Caco-2 (cell line): ENCODE measurements around the gene EIF4G1. TPM values are rescaled to one million over a fixed set of nuclear protein-coding genes. Genes with fewer than 3 reads are reported as not detected.

Experiments used
- BruUV-seq: library from RNA; stranded (reverse); fragments of 400-500 nt; replicated peaks from 2 replicates; lab custom pipeline; 2021; lab: Mats Ljungman, UMichigan
- CTCF ChIA-PET: fragments of 300-600 bp; sonication (Branson Sonifier 250); formaldehyde crosslinking; loops from one replicate; lab custom pipeline; 2022; ENCODE audit warnings: antibody characterized with exemption; lab: Charles Lee
- POLR2A ChIA-PET: fragments of 300-600 bp; sonication (Branson Sonifier 250); formaldehyde crosslinking; loops from one replicate; lab custom pipeline; 2022; ENCODE audit warnings: antibody characterized with exemption; lab: Charles Lee
- DNase-seq, 2 experiments: peaks; one replicate each; pipeline versions ENCODE4 v3.0.0 to v3.0.0-alpha.2; 2020 to 2022
- H3K27me3 ChIP-seq: replicated peaks from 2 replicates; pipeline ENCODE4 v1.6.0; 2011; ENCODE audit warnings: low read length; ENCODE audit not compliant: control insufficient read depth, insufficient read depth
- H3K36me3 ChIP-seq: 2 replicates; pipeline ENCODE4 v1.5.1; 2011; ENCODE audit warnings: low read length; ENCODE audit not compliant: control insufficient read depth, insufficient read depth
- H3K4me1 ChIP-seq: fragments of 250-450 bp; sonication (Bioruptor Pico); 2 replicates; pipeline ENCODE4 v1.5.1; 2020; ENCODE audit warnings: mild to moderate bottlenecking
- H3K4me3 ChIP-seq: 2 replicates; pipeline ENCODE4 v1.5.1; 2011; ENCODE audit warnings: low read depth, mild to moderate bottlenecking, control low read depth, low read length
- H3K9me3 ChIP-seq: fragments of 250-450 bp; sonication (Bioruptor Pico); 2 replicates; pipeline ENCODE4 v1.5.1; 2020; ENCODE audit warnings: mild to moderate bottlenecking, moderate library complexity
- H3K27ac Mint-ChIP-seq: one replicate; pipeline ENCODE4 v1.8.0; 2022; ENCODE audit warnings: mixed read lengths; ENCODE audit not compliant: unreplicated experiment
- H3K27me3 Mint-ChIP-seq: one replicate; pipeline ENCODE4 v1.8.0; 2022; ENCODE audit warnings: mixed read lengths; ENCODE audit not compliant: insufficient read depth, unreplicated experiment
- H3K36me3 Mint-ChIP-seq: one replicate; pipeline ENCODE4 v1.8.0; 2022; ENCODE audit warnings: mild to moderate bottlenecking, mixed read lengths; ENCODE audit not compliant: insufficient read depth, unreplicated experiment
- H3K4me1 Mint-ChIP-seq: one replicate; pipeline ENCODE4 v1.8.0; 2022; ENCODE audit warnings: low read depth, mixed read lengths; ENCODE audit not compliant: unreplicated experiment
- H3K4me3 Mint-ChIP-seq: one replicate; pipeline ENCODE4 v1.8.0; 2022; ENCODE audit warnings: mild to moderate bottlenecking, moderate library complexity, mixed read lengths; ENCODE audit not compliant: unreplicated experiment
- H3K9me3 Mint-ChIP-seq: one replicate; pipeline ENCODE4 v1.8.0; 2022; ENCODE audit warnings: mixed read lengths; ENCODE audit not compliant: unreplicated experiment
- intact Hi-C: fragments of 100-400 bp; cut with micrococcal nuclease; formaldehyde crosslinking; loops from one replicate; pipeline ENCODE4 v1.10.0; 2022; ENCODE audit not compliant: unreplicated experiment
- total RNA-seq: library from RNA; stranded (reverse); gene quantifications from 2 replicates; pipeline ENCODE4 v1.2.3, GENCODE V29; 2022
- TF ChIP-seq, protein P1 (sequence below), 2 experiments: fragments of 200-600 bp in 1 of 2; IDR thresholded peaks; 1 replicate in 1 of 2; 2 replicates in 1 of 2; pipeline versions ENCODE4 v1.5.1 to v1.8.0; 2011 to 2022; ENCODE audit warnings: antibody characterized with exemption in 1 of 2, control low read depth in 1 of 2, inconsistent platforms in 1 of 2, low read depth in 1 of 2, low read length in 1 of 2, mild to moderate bottlenecking in 1 of 2, moderate library complexity in 1 of 2; ENCODE audit not compliant: insufficient read depth in 1 of 2, severe bottlenecking in 1 of 2, unreplicated experiment in 1 of 2

EIF4G1 gene
- total RNA-seq, 1 experiment from 2014 or later, result 423 TPM

DNA sequence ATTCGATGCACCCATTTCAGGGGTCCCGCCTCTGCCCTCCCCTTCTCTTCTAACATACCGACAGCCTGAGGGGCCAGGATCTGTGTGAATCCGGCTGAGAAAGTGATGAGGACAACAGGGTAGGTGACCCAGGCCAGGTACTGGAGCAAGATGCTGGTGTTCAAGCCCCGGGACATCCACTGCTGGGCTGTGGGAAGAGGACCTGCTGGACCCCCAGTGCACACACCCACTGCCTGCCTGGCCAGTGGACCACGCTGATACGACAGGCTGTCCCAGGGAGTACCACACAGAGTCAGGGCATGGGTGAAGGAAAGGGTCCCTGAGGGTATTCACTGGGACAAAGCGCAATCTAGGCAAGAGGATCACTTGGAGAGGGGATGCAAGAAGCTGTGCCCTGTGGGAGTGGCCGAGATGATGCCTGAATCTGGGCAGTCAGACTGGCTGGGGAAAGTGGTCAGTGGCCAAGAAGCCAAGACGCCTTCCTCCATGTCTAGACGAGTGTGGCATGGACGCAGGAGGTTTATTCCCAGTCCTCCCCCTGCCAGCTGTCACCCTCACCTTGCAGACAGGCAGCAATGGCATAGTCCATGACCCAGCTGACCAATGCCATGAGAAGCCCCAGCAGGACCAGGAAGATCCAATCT lies 43.8 kb downstream of the EIF4G1 start:
- no peak overlapping the region for H3K27ac Mint-ChIP-seq
- H3K9me3 Mint-ChIP-seq, result no peaks in the 10 kb centered on the region
- Histone ChIP-seq H3K4me1 (no peaks in the 10 kb centered on the region), H3K36me3 (peaks cover 1% of the 10 kb centered on the region; the same call in 1 of the 2 replicates), H3K9me3 (no peaks in the 10 kb centered on the region), H3K27me3 (no peaks in the 10 kb centered on the region), H3K4me3 (no peak overlapping the region)
- intact Hi-C loops, result no loop called here
- peaks cover 11% of the 10 kb centered on the region for H3K4me1 Mint-ChIP-seq
- CTCF ChIA-PET, result no interaction called here
- POLR2A ChIA-PET, result no interaction called here
- no peaks in the 10 kb centered on the region for H3K27me3 Mint-ChIP-seq
- peak in 1 of 2 experiments; percentile 37 for DNase-seq
- H3K4me3 Mint-ChIP-seq, result no peak overlapping the region
- TF ChIP-seq, protein P1, sequence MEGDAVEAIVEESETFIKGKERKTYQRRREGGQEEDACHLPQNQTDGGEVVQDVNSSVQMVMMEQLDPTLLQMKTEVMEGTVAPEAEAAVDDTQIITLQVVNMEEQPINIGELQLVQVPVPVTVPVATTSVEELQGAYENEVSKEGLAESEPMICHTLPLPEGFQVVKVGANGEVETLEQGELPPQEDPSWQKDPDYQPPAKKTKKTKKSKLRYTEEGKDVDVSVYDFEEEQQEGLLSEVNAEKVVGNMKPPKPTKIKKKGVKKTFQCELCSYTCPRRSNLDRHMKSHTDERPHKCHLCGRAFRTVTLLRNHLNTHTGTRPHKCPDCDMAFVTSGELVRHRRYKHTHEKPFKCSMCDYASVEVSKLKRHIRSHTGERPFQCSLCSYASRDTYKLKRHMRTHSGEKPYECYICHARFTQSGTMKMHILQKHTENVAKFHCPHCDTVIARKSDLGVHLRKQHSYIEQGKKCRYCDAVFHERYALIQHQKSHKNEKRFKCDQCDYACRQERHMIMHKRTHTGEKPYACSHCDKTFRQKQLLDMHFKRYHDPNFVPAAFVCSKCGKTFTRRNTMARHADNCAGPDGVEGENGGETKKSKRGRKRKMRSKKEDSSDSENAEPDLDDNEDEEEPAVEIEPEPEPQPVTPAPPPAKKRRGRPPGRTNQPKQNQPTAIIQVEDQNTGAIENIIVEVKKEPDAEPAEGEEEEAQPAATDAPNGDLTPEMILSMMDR (IDR thresholded peaks at IDR 0.05; ENCODE audit: insufficient read depth in 1 of 2, low read depth in 1 of 2, low read length in 1 of 2, severe bottlenecking in 1 of 2, unreplicated experiment in 1 of 2), result no peak
- BruUV-seq, result no TSS peak
- peaks cover 9% of the 10 kb centered on the region for H3K36me3 Mint-ChIP-seq

GRCh38 chr3:184358921-184359350 lies 44.5 kb downstream of the EIF4G1 start:
- no peaks in the 10 kb centered on the region for H3K9me3 ChIP-seq
- H3K27ac Mint-ChIP-seq, result no peak overlapping the region
- H3K27me3 ChIP-seq, result no peaks in the 10 kb centered on the region
- H3K27me3 Mint-ChIP-seq, result no peaks in the 10 kb centered on the region
- no TSS peak for BruUV-seq
- POLR2A ChIA-PET, result no interaction called here
- no peak overlapping the region for H3K4me3 ChIP-seq
- DNase-seq, result no peak
- H3K9me3 Mint-ChIP-seq, result no peaks in the 10 kb centered on the region
- H3K4me3 Mint-ChIP-seq, result peak overlapping the region; percentile 28
- H3K4me1 ChIP-seq, result no peaks in the 10 kb centered on the region
- H3K36me3 ChIP-seq, result peaks cover 1% of the 10 kb centered on the region; the same call in 1 of the 2 replicates
- H3K36me3 Mint-ChIP-seq, result peaks cover 13% of the 10 kb centered on the region
- intact Hi-C loops, result no loop called here
- peaks cover 11% of the 10 kb centered on the region for H3K4me1 Mint-ChIP-seq
- TF ChIP-seq, protein P1 (IDR thresholded peaks at IDR 0.05; ENCODE audit: insufficient read depth in 1 of 2, low read depth in 1 of 2, low read length in 1 of 2, severe bottlenecking in 1 of 2, unreplicated experiment in 1 of 2), result no peak
- CTCF ChIA-PET, result no interaction called here

- TF ChIP-seq, protein P1 (IDR thresholded peaks at IDR 0.05; ENCODE audit: insufficient read depth in 1 of 2, low read depth in 1 of 2, low read length in 1 of 2, severe bottlenecking in 1 of 2, unreplicated experiment in 1 of 2), result no peak
- intact Hi-C loops, result no loop called here
- H3K27ac Mint-ChIP-seq, result no peak overlapping the region
- no TSS peak for BruUV-seq
- no peaks in the 10 kb centered on the region for H3K27me3 Mint-ChIP-seq
- Histone ChIP-seq H3K4me1 (peaks cover 3% of the 10 kb centered on the region; the same call in 1 of the 2 replicates), H3K4me3 (no peak overlapping the region), H3K36me3 (peaks cover 1% of the 10 kb centered on the region; the same call in 1 of the 2 replicates), H3K27me3 (no peaks in the 10 kb centered on the region; the same call in 1 of the 2 replicates), H3K9me3 (no peaks in the 10 kb centered on the region)
- no peak for DNase-seq
- CTCF ChIA-PET, result interaction anchor here (1.7 kb wide), 1 partner anchor 12 kb away, joined by 5 read pairs; no protein-coding TSS in a partner anchor
- peak overlapping the region; percentile 97 for H3K4me3 Mint-ChIP-seq
- H3K4me1 Mint-ChIP-seq, result peaks cover 11% of the 10 kb centered on the region
- H3K9me3 Mint-ChIP-seq, result no peaks in the 10 kb centered on the region
- POLR2A ChIA-PET, result no interaction called here
- peaks cover 16% of the 10 kb centered on the region for H3K36me3 Mint-ChIP-seq
Observed at GRCh38 chr3:184359610-184360009, 45.2 kb downstream of the EIF4G1 start.
